ENCODE measurements around the gene GFRA1. TPM values are rescaled to one million over a fixed set of nuclear protein-coding genes. Genes with fewer than 3 reads are reported as not detected.

Gene GFRA1
- total RNA-seq, 1 experiment from 2014 or later = 0.30 TPM

GRCh38 chr10:116257785-116258184 is 15.2 kb downstream of the GFRA1 start:
- DNase-seq (ENCODE audit: low read depth, low spot score) (no peak), ATAC-seq (no peak)
- Histone ChIP-seq H4K20me1 (ENCODE audit: insufficient read depth) (no peaks in the 10 kb centered on the region), H3K27me3 (ENCODE audit: insufficient read depth, low read length) (peaks cover 44% of the 10 kb centered on the region), H3K4me2 (ENCODE audit: low read length) (no peak overlapping the region), H3K4me3 (replicated peaks in 1 of 2; ENCODE audit: low read depth in 1 of 2, low read length in 2 of 2) (no peak overlapping the region), H3K4me1 (ENCODE audit: control insufficient read depth in 1 of 2, insufficient read depth in 2 of 2, low read length in 2 of 2) (no peaks in the 10 kb centered on the region), H3K27ac (ENCODE audit: low read depth, low read length) (no peak overlapping the region), H2AFZ (ENCODE audit: low read depth, low read length, poor library complexity, severe bottlenecking) (no peak overlapping the region), H3K36me3 (ENCODE audit: control insufficient read depth in 1 of 2, insufficient read depth in 2 of 2, low read length in 2 of 2) (no peaks in the 10 kb centered on the region), H3K9ac (ENCODE audit: low read length) (no peak overlapping the region), H3K9me2 (ENCODE audit: insufficient read depth) (no peaks in the 10 kb centered on the region), H3K79me2 (ENCODE audit: insufficient read depth, low read length) (no peaks in the 10 kb centered on the region), H3K9me3 (ENCODE audit: control insufficient read depth in 1 of 2, insufficient read depth in 1 of 2, low read depth in 1 of 2, low read length in 2 of 2) (no peaks in the 10 kb centered on the region)
- TF ChIP-seq SIN3A (IDR thresholded peaks at IDR 0.05; ENCODE audit: low read depth) = no peak
- no peak for TF ChIP-seq EGR1 (IDR thresholded peaks at IDR 0.05; ENCODE audit: low read depth)
- no peak for TF ChIP-seq ZFX (IDR thresholded peaks at IDR 0.05)
- no peak for TF ChIP-seq CBX3 (IDR thresholded peaks at IDR 0.05; ENCODE audit: low read depth)
- TF ChIP-seq SP1 (IDR thresholded peaks at IDR 0.05; ENCODE audit: low read depth) = no peak
- no peak for TF ChIP-seq ATF3 (IDR thresholded peaks at IDR 0.05)
- TF ChIP-seq ZBTB33 (IDR thresholded peaks at IDR 0.05; ENCODE audit: extremely low read depth, insufficient replicate concordance, low read length) = no peak
- no peak for TF ChIP-seq ZNF274 (IDR thresholded peaks at IDR 0.05; ENCODE audit: low read depth, low read length)
- no peak for TF ChIP-seq POLR2AphosphoS5 (IDR thresholded peaks at IDR 0.05; ENCODE audit: low read depth, low read length)
- no peak for TF ChIP-seq TCF7L2 (IDR thresholded peaks at IDR 0.05; ENCODE audit: borderline replicate concordance, extremely low read depth, insufficient read depth, insufficient read length)
- TF ChIP-seq JUND (IDR thresholded peaks at IDR 0.05) = no peak
- TF ChIP-seq ELF1 (IDR thresholded peaks at IDR 0.05; ENCODE audit: borderline replicate concordance, low read depth) = no peak
- no peak for TF ChIP-seq POLR2A (IDR thresholded peaks at IDR 0.05; ENCODE audit: borderline replicate concordance, extremely low read depth, insufficient read depth, insufficient read length)
- no peak for TF ChIP-seq FOSL1 (IDR thresholded peaks at IDR 0.05; ENCODE audit: low read depth)
- TF ChIP-seq, protein P1, sequence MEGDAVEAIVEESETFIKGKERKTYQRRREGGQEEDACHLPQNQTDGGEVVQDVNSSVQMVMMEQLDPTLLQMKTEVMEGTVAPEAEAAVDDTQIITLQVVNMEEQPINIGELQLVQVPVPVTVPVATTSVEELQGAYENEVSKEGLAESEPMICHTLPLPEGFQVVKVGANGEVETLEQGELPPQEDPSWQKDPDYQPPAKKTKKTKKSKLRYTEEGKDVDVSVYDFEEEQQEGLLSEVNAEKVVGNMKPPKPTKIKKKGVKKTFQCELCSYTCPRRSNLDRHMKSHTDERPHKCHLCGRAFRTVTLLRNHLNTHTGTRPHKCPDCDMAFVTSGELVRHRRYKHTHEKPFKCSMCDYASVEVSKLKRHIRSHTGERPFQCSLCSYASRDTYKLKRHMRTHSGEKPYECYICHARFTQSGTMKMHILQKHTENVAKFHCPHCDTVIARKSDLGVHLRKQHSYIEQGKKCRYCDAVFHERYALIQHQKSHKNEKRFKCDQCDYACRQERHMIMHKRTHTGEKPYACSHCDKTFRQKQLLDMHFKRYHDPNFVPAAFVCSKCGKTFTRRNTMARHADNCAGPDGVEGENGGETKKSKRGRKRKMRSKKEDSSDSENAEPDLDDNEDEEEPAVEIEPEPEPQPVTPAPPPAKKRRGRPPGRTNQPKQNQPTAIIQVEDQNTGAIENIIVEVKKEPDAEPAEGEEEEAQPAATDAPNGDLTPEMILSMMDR (IDR thresholded peaks at IDR 0.05 in 2 of 3, conservative IDR thresholded peaks at IDR 0.05 in 1 of 3; ENCODE audit: borderline replicate concordance in 1 of 3, insufficient read depth in 1 of 3, low read depth in 2 of 3, low read length in 2 of 3) = no peak
- no peak for TF ChIP-seq EZH2phosphoT487 (IDR thresholded peaks at IDR 0.05; ENCODE audit: borderline replicate concordance)
- TF ChIP-seq REST (IDR thresholded peaks at IDR 0.05; ENCODE audit: low read depth) = no peak
- intact Hi-C loops (cut with micrococcal nuclease) = no loop called here
- POLR2A ChIA-PET = no interaction called here
- BruUV-seq (replicated peaks) = no TSS peak
- RAD21 ChIA-PET (ENCODE audit: low non-redundant PET in 1 of 2, low total read pairs in 2 of 2, uncharacterized antibody in 2 of 2, unreplicated experiment in 2 of 2) = no interaction called here
- CTCF ChIA-PET = no interaction called here
